ENCODE results near the gene TNN. TPM values are rescaled to one million over a fixed set of nuclear protein-coding genes. Genes with fewer than 3 reads are reported as not detected.

The TNN gene
- total and polyA plus RNA-seq, 2 donors (not counting 1 experiment from before 2014, with no cell fraction given) = not detected

GRCh38 chr1:175077356-175078030, 9.9 kb downstream of the TNN start:
- Histone ChIP-seq H2AFZ (ENCODE audit: low read length) (no peak overlapping the region), H3K9ac (ENCODE audit: insufficient read depth, low read length) (no peak overlapping the region), H3K36me3 (ENCODE audit: control insufficient read depth, insufficient read depth, low read length) (no peaks in the 10 kb centered on the region), H3K27me3 (ENCODE audit: control insufficient read depth, insufficient read depth, low read length) (no peaks in the 10 kb centered on the region), H3K27ac (ENCODE audit: insufficient read depth, low read length) (no peak overlapping the region), H3K4me3 (replicated peaks in 1 of 4; ENCODE audit: control extremely low read depth in 1 of 4, insufficient read depth in 1 of 4, low read depth in 3 of 4, low read length in 4 of 4) (no peak overlapping the region), H3K4me2 (ENCODE audit: extremely low read depth, insufficient read depth, low read length) (no peak overlapping the region), H3K4me1 (ENCODE audit: control insufficient read depth, extremely low read depth, insufficient read depth, low read length) (no peaks in the 10 kb centered on the region), H4K20me1 (ENCODE audit: control insufficient read depth, extremely low read depth, insufficient read depth, low read length) (no peaks in the 10 kb centered on the region), H3K9me3 (ENCODE audit: control insufficient read depth, insufficient read depth, low read depth, low read length) (no peaks in the 10 kb centered on the region), H3K79me2 (ENCODE audit: control insufficient read depth, insufficient read depth, low read length) (no peaks in the 10 kb centered on the region)
- no peak for DNase-seq (ENCODE audit: low read depth in 2 of 2)
- TF ChIP-seq EZH2 (IDR thresholded peaks at IDR 0.05; ENCODE audit: low read length, missing control alignments) (no peak), CTCF (conservative IDR thresholded peaks at IDR 0.05 in 1 of 2, IDR thresholded peaks at IDR 0.05 in 1 of 2; ENCODE audit: low read depth in 1 of 2, low read length in 2 of 2) (no peak)

GRCh38 chr1:175078629-175079028, 11.0 kb downstream of the TNN start:
- no peak for DNase-seq (ENCODE audit: low read depth in 2 of 2)
- Histone ChIP-seq H3K27ac (ENCODE audit: insufficient read depth, low read length) (no peak overlapping the region), H2AFZ (ENCODE audit: low read length) (no peak overlapping the region), H3K4me2 (ENCODE audit: extremely low read depth, insufficient read depth, low read length) (no peak overlapping the region), H3K9me3 (ENCODE audit: control insufficient read depth, insufficient read depth, low read depth, low read length) (no peaks in the 10 kb centered on the region), H4K20me1 (ENCODE audit: control insufficient read depth, extremely low read depth, insufficient read depth, low read length) (no peaks in the 10 kb centered on the region), H3K4me1 (ENCODE audit: control insufficient read depth, extremely low read depth, insufficient read depth, low read length) (no peaks in the 10 kb centered on the region), H3K36me3 (ENCODE audit: control insufficient read depth, insufficient read depth, low read length) (no peaks in the 10 kb centered on the region), H3K79me2 (ENCODE audit: control insufficient read depth, insufficient read depth, low read length) (no peaks in the 10 kb centered on the region), H3K4me3 (replicated peaks in 1 of 4; ENCODE audit: control extremely low read depth in 1 of 4, insufficient read depth in 1 of 4, low read depth in 3 of 4, low read length in 4 of 4) (no peak overlapping the region), H3K27me3 (ENCODE audit: control insufficient read depth, insufficient read depth, low read length) (no peaks in the 10 kb centered on the region), H3K9ac (ENCODE audit: insufficient read depth, low read length) (no peak overlapping the region)
- TF ChIP-seq CTCF (conservative IDR thresholded peaks at IDR 0.05 in 1 of 2, IDR thresholded peaks at IDR 0.05 in 1 of 2; ENCODE audit: low read depth in 1 of 2, low read length in 2 of 2) (no peak), EZH2 (IDR thresholded peaks at IDR 0.05; ENCODE audit: low read length, missing control alignments) (no peak)

DNA sequence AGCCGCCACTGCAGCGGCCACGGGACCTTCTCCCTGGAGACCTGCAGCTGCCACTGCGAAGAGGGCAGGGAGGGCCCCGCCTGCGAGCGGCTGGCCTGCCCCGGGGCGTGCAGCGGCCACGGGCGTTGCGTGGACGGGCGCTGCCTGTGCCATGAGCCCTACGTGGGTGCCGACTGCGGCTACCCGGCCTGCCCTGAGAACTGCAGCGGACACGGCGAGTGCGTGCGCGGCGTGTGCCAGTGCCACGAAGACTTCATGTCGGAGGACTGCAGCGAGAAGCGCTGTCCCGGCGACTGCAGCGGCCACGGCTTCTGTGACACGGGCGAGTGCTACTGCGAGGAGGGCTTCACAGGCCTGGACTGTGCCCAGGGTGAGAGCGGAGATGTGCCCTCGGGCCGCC, 11.7 kb downstream of the TNN start:
- H3K27ac ChIP-seq (ENCODE audit: insufficient read depth, low read length) = no peak overlapping the region
- no peaks in the 10 kb centered on the region for H3K27me3 ChIP-seq (ENCODE audit: control insufficient read depth, insufficient read depth, low read length)
- no peaks in the 10 kb centered on the region for H3K9me3 ChIP-seq (ENCODE audit: control insufficient read depth, insufficient read depth, low read depth, low read length)
- H3K4me2 ChIP-seq (ENCODE audit: extremely low read depth, insufficient read depth, low read length) = no peak overlapping the region
- H4K20me1 ChIP-seq (ENCODE audit: control insufficient read depth, extremely low read depth, insufficient read depth, low read length) = no peaks in the 10 kb centered on the region
- no peak for DNase-seq (ENCODE audit: low read depth in 2 of 2)
- no peaks in the 10 kb centered on the region for H3K4me1 ChIP-seq (ENCODE audit: control insufficient read depth, extremely low read depth, insufficient read depth, low read length)
- no peak overlapping the region for H3K9ac ChIP-seq (ENCODE audit: insufficient read depth, low read length)
- no peak overlapping the region for H2AFZ ChIP-seq (ENCODE audit: low read length)
- H3K79me2 ChIP-seq (ENCODE audit: control insufficient read depth, insufficient read depth, low read length) = no peaks in the 10 kb centered on the region
- H3K36me3 ChIP-seq (ENCODE audit: control insufficient read depth, insufficient read depth, low read length) = no peaks in the 10 kb centered on the region
- H3K4me3 ChIP-seq (replicated peaks in 1 of 4; ENCODE audit: control extremely low read depth in 1 of 4, insufficient read depth in 1 of 4, low read depth in 3 of 4, low read length in 4 of 4) = no peak overlapping the region
- TF ChIP-seq CTCF (conservative IDR thresholded peaks at IDR 0.05 in 1 of 2, IDR thresholded peaks at IDR 0.05 in 1 of 2; ENCODE audit: low read depth in 1 of 2, low read length in 2 of 2) = no peak
- TF ChIP-seq EZH2 (IDR thresholded peaks at IDR 0.05; ENCODE audit: low read length, missing control alignments) = no peak
